Measurements from ENCODE around the gene KCNG3. TPM values are rescaled to one million over a fixed set of nuclear protein-coding genes. Genes with fewer than 3 reads are reported as not detected.

The KCNG3 gene
- total RNA-seq, 2 experiments from 2014 or later = 0.10 to 0.13 TPM

Other genes with a start within 250 kb of the KCNG3 start
- 100 to 1,000 TPM; 104 to 105 TPM for gene COX7A2L, start 132.8 kb downstream of the KCNG3 start, total RNA-seq
- 10 to 100 TPM; 19.9 to 20.0 TPM for gene MTA3, start 74.7 kb upstream of the KCNG3 start, total RNA-seq